ENCODE results near the gene JAKMIP2. TPM values are rescaled to one million over a fixed set of nuclear protein-coding genes. Genes with fewer than 3 reads are reported as not detected.

The JAKMIP2 gene
- total and polyA plus RNA-seq, 8 donors = 0.73 to 11.7 (median 8.1) TPM

DNA sequence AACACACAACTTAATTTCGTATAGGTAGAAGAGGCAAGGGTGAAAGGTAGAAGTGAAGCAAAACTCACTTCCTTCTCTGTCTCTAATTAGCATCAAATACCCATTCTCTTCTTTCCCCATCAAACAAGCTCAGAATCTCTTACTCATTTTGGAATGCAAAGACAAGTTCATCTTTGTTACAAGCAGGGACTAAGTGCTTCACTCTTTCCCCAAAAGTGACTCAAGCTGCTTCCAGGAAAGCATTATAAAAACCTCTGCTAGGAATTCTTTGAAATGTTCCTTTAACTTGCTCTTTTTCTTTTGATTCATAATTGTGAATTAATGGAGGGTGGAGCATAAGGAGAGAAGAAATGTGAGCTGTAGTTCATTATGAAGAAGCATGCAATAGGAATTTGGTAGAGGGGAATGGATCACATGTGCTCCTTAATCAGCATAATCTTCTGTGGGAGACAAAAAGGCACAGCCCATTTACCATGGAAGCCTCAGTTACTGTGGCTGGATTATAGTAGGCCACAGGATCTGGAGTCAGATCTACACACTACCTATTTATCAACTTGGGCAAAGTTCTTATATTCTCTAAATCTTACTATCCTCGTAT lies 163.1 kb downstream of the JAKMIP2 start:
- Histone ChIP-seq H3K27me3 (no peaks in the 10 kb centered on the region), H3K4me3 (no peak overlapping the region), H3K4me1 (no peaks in the 10 kb centered on the region), H3K36me3 (no peaks in the 10 kb centered on the region), H3K27ac (no peak overlapping the region), H3K9me3 (no peaks in the 10 kb centered on the region)
- ATAC-seq (no peak), DNase-seq (no peak)
- intact Hi-C loops (cut with DNase I) = no loop called here
- TF ChIP-seq, protein P1, sequence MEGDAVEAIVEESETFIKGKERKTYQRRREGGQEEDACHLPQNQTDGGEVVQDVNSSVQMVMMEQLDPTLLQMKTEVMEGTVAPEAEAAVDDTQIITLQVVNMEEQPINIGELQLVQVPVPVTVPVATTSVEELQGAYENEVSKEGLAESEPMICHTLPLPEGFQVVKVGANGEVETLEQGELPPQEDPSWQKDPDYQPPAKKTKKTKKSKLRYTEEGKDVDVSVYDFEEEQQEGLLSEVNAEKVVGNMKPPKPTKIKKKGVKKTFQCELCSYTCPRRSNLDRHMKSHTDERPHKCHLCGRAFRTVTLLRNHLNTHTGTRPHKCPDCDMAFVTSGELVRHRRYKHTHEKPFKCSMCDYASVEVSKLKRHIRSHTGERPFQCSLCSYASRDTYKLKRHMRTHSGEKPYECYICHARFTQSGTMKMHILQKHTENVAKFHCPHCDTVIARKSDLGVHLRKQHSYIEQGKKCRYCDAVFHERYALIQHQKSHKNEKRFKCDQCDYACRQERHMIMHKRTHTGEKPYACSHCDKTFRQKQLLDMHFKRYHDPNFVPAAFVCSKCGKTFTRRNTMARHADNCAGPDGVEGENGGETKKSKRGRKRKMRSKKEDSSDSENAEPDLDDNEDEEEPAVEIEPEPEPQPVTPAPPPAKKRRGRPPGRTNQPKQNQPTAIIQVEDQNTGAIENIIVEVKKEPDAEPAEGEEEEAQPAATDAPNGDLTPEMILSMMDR (IDR thresholded peaks at IDR 0.05) = no peak

DNA sequence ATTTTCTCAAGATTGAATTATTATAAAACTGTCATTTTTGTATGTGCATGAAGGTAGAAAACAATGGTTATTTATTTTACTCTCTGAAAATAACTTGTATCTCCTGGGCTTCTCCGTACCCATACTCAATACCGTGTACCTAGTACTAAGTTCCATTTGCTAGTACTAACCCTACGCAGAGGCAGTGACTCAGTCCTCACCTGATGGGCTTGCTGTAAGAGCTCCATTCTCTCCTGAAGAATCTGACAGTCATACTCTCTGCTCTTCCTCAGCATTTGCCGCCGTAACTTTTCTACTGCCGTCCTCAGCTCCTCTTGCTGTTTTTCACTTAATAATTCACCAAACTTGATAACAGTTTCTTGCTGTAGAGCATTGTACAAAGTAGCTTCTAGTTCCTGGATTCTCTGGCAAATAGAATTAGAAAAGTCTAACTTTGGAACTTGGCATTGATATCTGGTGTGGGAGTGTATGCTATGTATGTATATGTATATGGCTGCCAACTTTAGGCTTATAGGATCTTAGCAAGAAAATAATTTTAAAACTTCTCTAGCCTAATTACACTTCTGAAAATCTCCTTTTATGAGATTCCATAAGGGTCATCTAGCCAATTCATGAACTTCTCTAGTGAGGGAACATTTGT lies 164.7 kb downstream of the JAKMIP2 start:
- ATAC-seq = no peak
- Histone ChIP-seq H3K4me1 (no peaks in the 10 kb centered on the region), H3K36me3 (no peaks in the 10 kb centered on the region), H3K4me3 (no peak overlapping the region), H3K9me3 (no peaks in the 10 kb centered on the region), H3K27ac (no peak overlapping the region), H3K27me3 (no peaks in the 10 kb centered on the region)
- intact Hi-C loops (cut with DNase I) = no loop called here
- DNase-seq = no peak
- TF ChIP-seq, protein P1 (IDR thresholded peaks at IDR 0.05) = no peak

DNA sequence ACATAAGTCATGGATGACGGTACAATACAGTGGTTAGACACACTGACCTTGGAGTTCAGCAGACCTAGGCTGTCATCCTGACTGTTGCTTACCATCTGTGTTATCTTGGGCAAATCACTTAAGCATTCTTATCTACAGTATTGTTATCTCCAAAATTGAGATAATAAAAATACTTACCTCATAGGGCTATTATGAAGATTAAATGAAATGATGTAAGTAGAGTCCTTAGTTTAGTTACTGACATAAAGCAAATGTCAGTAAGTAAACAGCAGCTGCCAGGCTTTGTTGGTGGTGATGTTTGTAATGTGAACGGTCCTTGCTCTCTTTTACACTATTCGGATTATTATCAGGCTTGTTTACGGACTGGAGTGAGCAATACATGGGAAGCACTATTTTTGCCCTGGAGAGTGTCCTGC lies 165.3 kb downstream of the JAKMIP2 start:
- H3K27ac ChIP-seq = no peak overlapping the region
- ATAC-seq (no peak), DNase-seq (no peak)
- H3K4me3 ChIP-seq = no peak overlapping the region
- H3K36me3 ChIP-seq = no peaks in the 10 kb centered on the region
- TF ChIP-seq, protein P1 (IDR thresholded peaks at IDR 0.05) = no peak
- no peaks in the 10 kb centered on the region for H3K27me3 ChIP-seq
- H3K4me1 ChIP-seq = no peaks in the 10 kb centered on the region
- no peaks in the 10 kb centered on the region for H3K9me3 ChIP-seq
- intact Hi-C loops (cut with DNase I) = no loop called here

DNA sequence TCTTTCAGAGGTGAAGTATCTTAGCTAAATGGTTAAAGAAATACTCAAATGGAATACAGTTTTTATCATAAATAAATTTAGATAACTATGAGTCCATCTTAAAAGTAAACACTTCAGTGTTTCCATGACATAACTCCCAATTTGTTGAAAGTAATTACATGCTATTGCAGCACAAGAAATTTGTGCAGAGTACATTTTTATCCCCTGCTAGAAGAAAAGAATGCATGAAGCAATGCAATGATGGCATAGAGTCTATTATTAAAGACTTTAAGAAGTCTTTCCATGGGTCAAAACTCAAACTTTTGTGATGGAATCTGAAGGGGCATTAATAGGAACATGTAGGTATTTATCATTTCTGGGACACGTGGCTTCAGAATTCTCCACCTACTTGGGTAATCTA lies 166.1 kb downstream of the JAKMIP2 start:
- H3K36me3 ChIP-seq = no peaks in the 10 kb centered on the region
- TF ChIP-seq, protein P1 (IDR thresholded peaks at IDR 0.05) = no peak
- intact Hi-C loops (cut with DNase I) = no loop called here
- DNase-seq (no peak), ATAC-seq (no peak)
- no peaks in the 10 kb centered on the region for H3K4me1 ChIP-seq
- H3K4me3 ChIP-seq = no peak overlapping the region
- no peaks in the 10 kb centered on the region for H3K9me3 ChIP-seq
- no peak overlapping the region for H3K27ac ChIP-seq
- H3K27me3 ChIP-seq = no peaks in the 10 kb centered on the region

DNA sequence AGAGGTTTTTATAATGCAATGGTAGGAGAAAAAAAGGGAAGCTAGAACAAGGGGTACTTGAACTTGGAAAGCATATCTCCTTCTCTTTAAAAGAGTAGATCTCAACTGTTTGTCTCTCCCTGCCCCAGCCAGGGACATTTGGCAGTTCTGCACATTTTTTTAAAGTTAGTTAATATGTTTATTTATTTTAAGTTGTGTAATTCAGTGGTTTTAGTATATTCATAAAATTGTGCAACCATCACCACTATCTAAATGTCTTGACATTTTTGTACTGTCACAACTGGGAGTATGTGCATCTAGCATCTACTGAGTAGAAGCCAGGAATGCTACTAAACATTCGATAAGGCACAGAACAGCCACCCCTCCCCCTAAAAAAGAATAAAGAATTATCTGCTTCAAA lies 169.2 kb downstream of the JAKMIP2 start:
- Histone ChIP-seq H3K27me3 (no peaks in the 10 kb centered on the region), H3K4me1 (no peaks in the 10 kb centered on the region), H3K27ac (no peak overlapping the region), H3K9me3 (no peaks in the 10 kb centered on the region), H3K4me3 (no peak overlapping the region), H3K36me3 (no peaks in the 10 kb centered on the region)
- DNase-seq (peak in 1 of 4 donors; percentile 75), ATAC-seq (peak; percentile 66)
- intact Hi-C loops (cut with DNase I) = no loop called here
- TF ChIP-seq, protein P1 (IDR thresholded peaks at IDR 0.05) = no peak

Measured in left lung (tissue), 10 donors.